Epithelial cell of alveolus of lung (primary cell): Measurements from ENCODE around the gene APCS. TPM values are rescaled to one million over a fixed set of nuclear protein-coding genes. Genes with fewer than 3 reads are reported as not detected.

Experiments
- total RNA-seq: library from RNA; depleted of rRNA; stranded (reverse); fragments of >200 nt; gene quantifications from 2 replicates; pipeline ENCODE4 v1.2.1, GENCODE V29; 2015

Gene APCS
- not detected in 2 replicates for total RNA-seq

GRCh38 chr1:159587461-159587951, at the start of gene APCS:
APCS (plus strand) TSS chr1:159587826; CDS start chr1:159587922, 96 bp downstream.

Other genes starting within 250 kb of the APCS start
- gene OR10J4, start 155.6 kb upstream of the APCS start, total RNA-seq = not detected in 2 replicates
- not detected in 2 replicates for gene OR10J1, start 148.1 kb upstream of the APCS start, total RNA-seq
- gene OR10J5, start 51.8 kb upstream of the APCS start, total RNA-seq = not detected in 2 replicates
- not detected in 2 replicates for gene CRP, start 126.8 kb downstream of the APCS start, total RNA-seq
- gene DUSP23, start 193.1 kb downstream of the APCS start, total RNA-seq = 27.5 and 29.5 TPM in 2 replicates
- not detected in 2 replicates for gene FCRL6, start 214.5 kb downstream of the APCS start, total RNA-seq
- gene SLAMF8, start 239.0 kb downstream of the APCS start, total RNA-seq = 1.2 TPM in 1 of 2 replicates, not detected in the other